ENCODE data around the gene SEL1L.

DNA sequence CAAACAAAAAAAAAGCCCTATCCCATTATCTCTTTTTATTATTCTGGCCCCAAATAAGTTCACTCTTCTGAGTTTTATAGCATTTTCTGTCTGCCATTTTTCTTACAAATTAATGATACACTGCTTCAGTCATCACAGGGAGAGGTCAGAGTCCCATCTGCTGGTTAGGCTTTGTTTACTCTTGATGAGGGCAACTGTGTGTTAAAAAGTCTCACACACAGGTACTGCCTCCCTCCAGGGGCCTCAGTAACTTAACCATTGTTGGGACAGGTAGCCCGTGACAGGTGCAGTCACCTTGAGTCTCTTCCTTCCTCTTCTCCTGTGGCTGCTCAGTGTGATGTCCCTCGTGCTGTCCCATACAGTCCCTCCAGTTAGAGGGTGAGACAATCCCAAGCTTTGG lies 45.5 kb upstream of the SEL1L start:
- TF ChIP-seq, protein P1, sequence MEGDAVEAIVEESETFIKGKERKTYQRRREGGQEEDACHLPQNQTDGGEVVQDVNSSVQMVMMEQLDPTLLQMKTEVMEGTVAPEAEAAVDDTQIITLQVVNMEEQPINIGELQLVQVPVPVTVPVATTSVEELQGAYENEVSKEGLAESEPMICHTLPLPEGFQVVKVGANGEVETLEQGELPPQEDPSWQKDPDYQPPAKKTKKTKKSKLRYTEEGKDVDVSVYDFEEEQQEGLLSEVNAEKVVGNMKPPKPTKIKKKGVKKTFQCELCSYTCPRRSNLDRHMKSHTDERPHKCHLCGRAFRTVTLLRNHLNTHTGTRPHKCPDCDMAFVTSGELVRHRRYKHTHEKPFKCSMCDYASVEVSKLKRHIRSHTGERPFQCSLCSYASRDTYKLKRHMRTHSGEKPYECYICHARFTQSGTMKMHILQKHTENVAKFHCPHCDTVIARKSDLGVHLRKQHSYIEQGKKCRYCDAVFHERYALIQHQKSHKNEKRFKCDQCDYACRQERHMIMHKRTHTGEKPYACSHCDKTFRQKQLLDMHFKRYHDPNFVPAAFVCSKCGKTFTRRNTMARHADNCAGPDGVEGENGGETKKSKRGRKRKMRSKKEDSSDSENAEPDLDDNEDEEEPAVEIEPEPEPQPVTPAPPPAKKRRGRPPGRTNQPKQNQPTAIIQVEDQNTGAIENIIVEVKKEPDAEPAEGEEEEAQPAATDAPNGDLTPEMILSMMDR (IDR thresholded peaks at IDR 0.05), result no peak
- TF ChIP-seq EZH2phosphoT487 (IDR thresholded peaks at IDR 0.05), result no peak
- TF ChIP-seq EZH2 (IDR thresholded peaks at IDR 0.05), result no peak

Measured in neural progenitor cell (in vitro differentiated cells).